GM12878 (cell line): ENCODE data around the gene RBM26. TPM values are rescaled to one million over a fixed set of nuclear protein-coding genes. Genes with fewer than 3 reads are reported as not detected.

Experiments
- ATAC-seq: fragments of 200-7000 bp; cut with Tn5 transposase; 3 replicates; pipeline ENCODE4 v1.9.1; 2020; ENCODE audit warnings: mild to moderate bottlenecking, moderate library complexity
- BruUV-seq: library from RNA; stranded (reverse); fragments of 400-500 nt; replicated peaks from 2 replicates; lab custom pipeline; 2021; lab: Mats Ljungman, UMichigan
- CTCF ChIA-PET: fragments of 300-600 bp; sonication (Branson Sonifier 250); formaldehyde crosslinking; extraction: SDS; loops from one replicate; lab custom pipeline; 2021; ENCODE audit warnings: inconsistent platforms; lab: Yijun Ruan, JAX
- POLR2A ChIA-PET: fragments of 350-600 bp; formaldehyde crosslinking; extraction: SDS; loops from one replicate; lab custom pipeline; 2021; ENCODE audit warnings: inconsistent platforms; lab: Charles Lee
- RAD21 ChIA-PET: fragments of 300-600 bp; sonication (Branson Sonifier 250); formaldehyde crosslinking; loops from one replicate; lab custom pipeline; 2023; ENCODE audit warnings: antibody characterized with exemption; ENCODE audit not compliant: unreplicated experiment; lab: Charles Lee
- SMC1A ChIA-PET: fragments of 300-600 bp; sonication (Branson Sonifier 250); formaldehyde crosslinking; loops from one replicate; lab custom pipeline; 2023; ENCODE audit not compliant: unreplicated experiment, uncharacterized antibody; lab: Charles Lee
- DNase-seq: peaks from one replicate; pipeline ENCODE4 v3.0.0-alpha.2; 2011; ENCODE audit warnings: low read depth, low spot score
- FAIRE-seq: peaks from 3 replicates; lab custom pipeline; 2011; peaks lifted over from hg19 to GRCh38; lab: Jason Lieb, UNC
- H2AFZ ChIP-seq: 2 replicates; pipeline ENCODE4 v1.6.0; 2011; ENCODE audit warnings: low read depth, low read length, control low read depth; ENCODE audit not compliant: control insufficient read depth
- H3K27ac ChIP-seq: 2 replicates; pipeline ENCODE4 v1.5.1; 2011; ENCODE audit warnings: control low read depth; ENCODE audit not compliant: control insufficient read depth, insufficient read depth
- H3K27me3 ChIP-seq, 2 experiments: replicated peaks in 1 of 2; 2 replicates each; pipeline versions ENCODE4 v1.6.0 to v1.6.1; 2011; ENCODE audit warnings: low read length in 1 of 2; ENCODE audit not compliant: control insufficient read depth in 2 of 2, insufficient read depth in 2 of 2
- H3K36me3 ChIP-seq, 2 experiments: 2 replicates each; pipeline ENCODE4 v1.5.1; 2011; ENCODE audit warnings: low read length in 1 of 2; ENCODE audit not compliant: control insufficient read depth in 2 of 2, insufficient read depth in 2 of 2
- H3K4me1 ChIP-seq: 2 replicates; pipeline ENCODE4 v1.6.1; 2011; ENCODE audit warnings: mild to moderate bottlenecking, low read length, moderate library complexity, mixed read lengths; ENCODE audit not compliant: control insufficient read depth, insufficient read depth
- H3K4me2 ChIP-seq: 2 replicates; pipeline ENCODE4 v1.6.0; 2011; ENCODE audit warnings: control low read depth; ENCODE audit not compliant: control insufficient read depth, insufficient read depth
- H3K4me3 ChIP-seq: fragments of 200-600 bp; sonication (generic); 2 replicates; pipeline ENCODE4 v1.5.1; 2016
- H3K79me2 ChIP-seq: 2 replicates; pipeline ENCODE4 v1.6.0; 2011; ENCODE audit warnings: low read length; ENCODE audit not compliant: control insufficient read depth, insufficient read depth
- H3K9ac ChIP-seq: 2 replicates; pipeline ENCODE4 v1.8.0; 2011; ENCODE audit warnings: low read length, control low read depth, mixed read lengths; ENCODE audit not compliant: control insufficient read depth, insufficient read depth
- H3K9me3 ChIP-seq: replicated peaks from 3 replicates; pipeline ENCODE4 v1.5.1; 2011; ENCODE audit warnings: mild to moderate bottlenecking, low read length; ENCODE audit not compliant: control insufficient read depth, insufficient read depth
- H4K20me1 ChIP-seq: 2 replicates; pipeline ENCODE4 v1.6.0; 2011; ENCODE audit not compliant: control insufficient read depth, insufficient read depth
- CBX5 ChIP-seq: sonication (generic); IDR thresholded peaks from 2 replicates; pipeline ENCODE4 v1.6.1; 2016; ENCODE audit warnings: low read depth, moderate library complexity, mild to moderate bottlenecking, inconsistent platforms
- IRF4 ChIP-seq: IDR thresholded peaks from 2 replicates; pipeline ENCODE4 v1.6.1; 2011; ENCODE audit warnings: low read depth, low read length
- MLLT1 ChIP-seq: fragments of 450-650 bp; IDR thresholded peaks from 2 replicates; pipeline ENCODE4 v1.6.1; 2016; ENCODE audit warnings: mild to moderate bottlenecking
- MYC ChIP-seq: IDR thresholded peaks from 2 replicates; pipeline ENCODE4 v1.6.1; 2011; ENCODE audit warnings: mild to moderate bottlenecking, low read length, moderate library complexity, inconsistent platforms; ENCODE audit not compliant: insufficient read depth, insufficient replicate concordance, insufficient read length, severe bottlenecking
- POLR2A ChIP-seq: IDR thresholded peaks from 2 replicates; pipeline ENCODE4 v1.6.1; 2011; ENCODE audit warnings: low read depth, mild to moderate bottlenecking, low read length
- RCOR1 ChIP-seq: conservative IDR thresholded peaks from 2 replicates; pipeline ENCODE4 v1.6.1; 2012; ENCODE audit warnings: low read depth, low read length, improper control_type of control experiment
- RELB ChIP-seq: fragments of 450-650 bp; IDR thresholded peaks from 2 replicates; pipeline ENCODE4 v1.6.1; 2017; ENCODE audit warnings: low read depth, mild to moderate bottlenecking, moderate library complexity
- WRNIP1 ChIP-seq: IDR thresholded peaks from 2 replicates; pipeline ENCODE4 v1.6.1; 2011; ENCODE audit warnings: low read depth, low read length, improper control_type of control experiment, borderline replicate concordance
- ZBTB33 ChIP-seq: fragments of 450-650 bp; IDR thresholded peaks from 2 replicates; pipeline ENCODE4 v1.6.1; 2017; ENCODE audit warnings: mild to moderate bottlenecking
- ZNF24 ChIP-seq: fragments of 450-650 bp; IDR thresholded peaks from 2 replicates; pipeline ENCODE4 v1.6.1; 2017; ENCODE audit warnings: antibody characterized with exemption, mild to moderate bottlenecking
- WGBS: methylation state at CpG from one replicate; pipeline ENCODE4 v1.1.6; 2016; ENCODE audit warnings: low lambda C conversion rate; ENCODE audit not compliant: insufficient replicate concordance, insufficient coverage; ENCODE audit errors: missing lambda C conversion rate; 5-methylcytosine and 5-hydroxymethylcytosine counted together
- in situ Hi-C: fragments of 300-500 bp; cut with MboI; formaldehyde crosslinking; loops from 9 replicates; pipeline ENCODE4 v1.14.3; 2018; ENCODE audit warnings: mixed read lengths
- intact Hi-C: fragments of 100-400 bp; cut with micrococcal nuclease; formaldehyde crosslinking; loops from one replicate; pipeline ENCODE4 v1.14.2; 2022; ENCODE audit not compliant: unreplicated experiment
- polyA plus RNA-seq, 11 experiments: library from polyadenylated mRNA; depleted of rRNA in 4 of 11; unstranded in 6 of 11; stranded (reverse) in 5 of 11; fragments of >200 nt; fragmentation: Nextera tagmentation in 4 of 11; fragmentation: Illumina TruSeq in 1 of 11; extraction: Ambion mirVana in 4 of 11; extraction: Trizol in 1 of 11; gene quantifications; 1 replicate in 1 of 11; 2 replicates in 10 of 11; pipeline versions ENCODE4 v1.2.1 to v1.2.3, GENCODE V29; 2011 to 2016; ENCODE audit warnings: inconsistent platforms in 2 of 11, missing spikeins in 2 of 11, low read depth in 1 of 11
- total RNA-seq, 4 experiments: library from RNA; depleted of rRNA in 3 of 4; stranded (reverse); fragments of >200 nt in 3 of 4; fragmentation: Illumina TruSeq in 1 of 4; extraction: Trizol in 1 of 4; gene quantifications; 2 replicates each; pipeline versions ENCODE4 v1.2.1 to v1.2.3, GENCODE V29; 2013 to 2021

The RBM26 gene
- total and polyA plus RNA-seq, 10 of the 15 experiments (the other 5 are each of a cell fraction or from before 2014, with no cell fraction given) = 17.6 to 71.3 (median 38.9) TPM

GRCh38 chr13:79398127-79398526 is 7.9 kb downstream of the RBM26 start:
- DNase-seq (no peak), FAIRE-seq (no peak), ATAC-seq (no peak)
- Histone ChIP-seq H3K27ac (no peak overlapping the region), H3K36me3 (peaks cover 2 to 17% of the 10 kb centered on the region in 2 experiments; a peak in 3 of 4 replicates), H2AFZ (no peak overlapping the region), H3K4me2 (no peak overlapping the region), H3K4me3 (no peak overlapping the region), H3K27me3 (no peaks in the 10 kb centered on the region), H4K20me1 (peaks cover 6% of the 10 kb centered on the region), H3K9ac (no peak overlapping the region), H3K9me3 (peaks cover 12% of the 10 kb centered on the region; the same call in 2 of the 3 replicates), H3K79me2 (peaks cover 98% of the 10 kb centered on the region), H3K4me1 (peaks cover 14% of the 10 kb centered on the region)
- POLR2A ChIA-PET = interaction anchor here (0.6 to 1.2 kb wide), 3 partner anchors 8 to 13 kb away, joined by 3 to 5 read pairs (median 5); no protein-coding TSS in a partner anchor
- intact Hi-C loops (no loop called here), in situ Hi-C loops (loop anchor here (25.0 kb wide), 1 partner anchor 1686 kb away; no protein-coding TSS in a partner anchor)
- RAD21 ChIA-PET = interaction anchor here (1.3 to 2.1 kb wide), 4 partner anchors 16 to 145 kb away, joined by 4 to 10 read pairs (median 8); no protein-coding TSS in a partner anchor
- SMC1A ChIA-PET = interaction anchor here (0.9 to 2.5 kb wide), 11 partner anchors 10 to 343 kb away, joined by 3 to 16 read pairs (median 6); no protein-coding TSS in a partner anchor
- CTCF ChIA-PET = interaction anchor here (2.2 kb wide), 1 partner anchor 26 kb away, joined by 11 read pairs; no protein-coding TSS in a partner anchor
- BruUV-seq = no TSS peak
- TF ChIP-seq WRNIP1 = no peak
- no peak for TF ChIP-seq POLR2A
- TF ChIP-seq MYC = no peak
- TF ChIP-seq IRF4 = no peak
- peak; percentile 50; the same call in 1 of the 2 replicates for TF ChIP-seq ZNF24

- FAIRE-seq = no peak
- peaks cover 17% of the 10 kb centered on the region for H3K4me1 ChIP-seq
- no peak overlapping the region for H2AFZ ChIP-seq
- CTCF ChIA-PET = interaction anchor here (0.6 to 1.0 kb wide), 2 partner anchors 10 to 197 kb away, joined by 3 to 4 read pairs; no protein-coding TSS in a partner anchor
- peaks cover 6% of the 10 kb centered on the region for H4K20me1 ChIP-seq
- POLR2A ChIA-PET = no interaction called here
- intact Hi-C loops (no loop called here), in situ Hi-C loops (loop anchor here (25.0 kb wide), 1 partner anchor 1684 kb away; no protein-coding TSS in a partner anchor)
- BruUV-seq = no TSS peak
- WGBS = 84% methylated on average over 4 of the region's 4 CpGs
- RAD21 ChIA-PET = no interaction called here
- peaks cover 92% of the 10 kb centered on the region for H3K79me2 ChIP-seq
- H3K27me3 ChIP-seq = no peaks in the 10 kb centered on the region
- DNase-seq = no peak
- TF ChIP-seq RCOR1 = no peak
- TF ChIP-seq MYC = no peak
- peak; percentile 33; the same call in 1 of the 2 replicates for TF ChIP-seq ZBTB33
- 0 out of 2 replicates have a peak, but pooled peaks have one; percentile 16 for TF ChIP-seq MLLT1
- TF ChIP-seq CBX5 = peak; percentile 97
- TF ChIP-seq RELB = 0 out of 2 replicates have a peak, but pooled peaks have one; percentile 32
- H3K9ac ChIP-seq = no peak overlapping the region
- peaks cover 12% of the 10 kb centered on the region; the same call in 2 of the 3 replicates for H3K9me3 ChIP-seq
- SMC1A ChIA-PET = interaction anchor here (0.7 kb wide), 1 partner anchor 10 kb away, joined by 4 read pairs; the partner anchor contains the start of gene RBM26
- H3K27ac ChIP-seq = no peak overlapping the region
- H3K4me3 ChIP-seq = no peak overlapping the region
- ATAC-seq = no peak
- no peak overlapping the region for H3K4me2 ChIP-seq
- H3K36me3 ChIP-seq = peaks cover 2 to 17% of the 10 kb centered on the region in 2 experiments; a peak in 3 of 4 replicates
Observed at GRCh38 chr13:79395881-79396280, 10.2 kb downstream of the RBM26 start.
